HG02885 (cell line): ENCODE data around the gene CELF4.

ENCODE experiments used
- ATAC-seq: cut with Tn5 transposase; IDR thresholded peaks from one replicate; pipeline ENCODE4 v1.9.1; 2021; ENCODE audit warnings: mild to moderate bottlenecking; ENCODE audit not compliant: unreplicated experiment, poor library complexity

CELF4 gene

GRCh38 chr18:37400802-37401201 lies 164.8 kb downstream of the CELF4 start:
- no peak for ATAC-seq

GRCh38 chr18:37398248-37398920 lies 167.2 kb downstream of the CELF4 start:
- ATAC-seq = no peak

DNA sequence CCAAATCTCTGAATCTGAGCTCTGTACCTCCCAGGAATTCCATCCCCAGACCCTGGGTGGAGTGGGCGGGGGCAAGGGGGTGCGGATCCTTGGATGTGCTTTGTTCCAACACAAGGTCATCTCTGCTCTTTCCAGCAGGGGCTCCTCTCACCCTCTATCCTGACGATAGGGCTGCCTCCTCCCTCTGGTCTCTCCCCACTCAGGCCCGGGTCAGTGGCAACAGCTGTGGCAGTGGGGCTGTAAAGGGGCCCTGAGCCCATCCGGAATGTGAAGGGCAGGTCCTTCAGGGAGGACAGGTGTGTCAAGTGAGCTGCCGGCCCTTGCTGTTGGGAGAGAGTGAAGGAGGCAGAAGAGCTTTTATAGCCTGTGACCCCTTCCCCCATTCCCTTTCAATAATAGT lies 167.8 kb downstream of the CELF4 start:
- no peak for ATAC-seq

DNA sequence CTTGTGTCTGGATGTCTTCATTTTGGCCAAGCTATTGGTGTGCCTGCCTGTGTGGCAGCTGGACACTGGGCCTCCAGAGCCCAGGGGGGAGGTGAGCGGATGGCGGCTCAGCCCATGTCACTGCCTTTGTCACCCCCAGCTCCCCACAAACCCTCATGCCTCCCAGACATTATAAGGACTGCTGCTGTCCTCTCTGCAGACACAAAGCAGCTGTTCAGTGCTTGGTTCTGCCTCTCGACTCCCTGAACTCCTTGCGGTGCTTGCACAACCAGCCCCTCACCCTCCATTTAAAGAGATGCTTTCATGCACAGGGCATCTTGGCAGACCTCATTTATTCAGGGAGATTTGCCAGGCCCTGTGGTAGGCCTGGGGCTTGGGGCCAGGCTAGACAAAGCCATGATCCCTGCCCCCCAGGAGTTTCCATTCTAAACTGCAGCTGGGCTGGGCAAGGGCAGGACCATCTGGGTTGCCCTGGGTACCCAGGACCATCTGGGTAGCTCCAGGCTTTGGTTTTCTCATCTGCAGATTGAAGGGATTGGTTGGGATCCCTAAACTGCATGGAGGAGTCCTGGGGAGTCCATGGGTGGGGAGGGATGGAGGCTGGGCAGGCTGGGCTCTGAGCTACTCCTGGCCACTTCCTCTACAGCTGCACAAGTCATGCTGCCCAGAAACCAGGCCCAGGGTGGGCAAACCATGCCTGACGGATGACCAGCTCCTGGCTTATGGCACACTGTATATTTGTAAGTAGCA lies 168.5 kb downstream of the CELF4 start:
- ATAC-seq = no peak

GRCh38 chr18:37395631-37396030 lies 170.0 kb downstream of the CELF4 start:
- no peak for ATAC-seq

DNA sequence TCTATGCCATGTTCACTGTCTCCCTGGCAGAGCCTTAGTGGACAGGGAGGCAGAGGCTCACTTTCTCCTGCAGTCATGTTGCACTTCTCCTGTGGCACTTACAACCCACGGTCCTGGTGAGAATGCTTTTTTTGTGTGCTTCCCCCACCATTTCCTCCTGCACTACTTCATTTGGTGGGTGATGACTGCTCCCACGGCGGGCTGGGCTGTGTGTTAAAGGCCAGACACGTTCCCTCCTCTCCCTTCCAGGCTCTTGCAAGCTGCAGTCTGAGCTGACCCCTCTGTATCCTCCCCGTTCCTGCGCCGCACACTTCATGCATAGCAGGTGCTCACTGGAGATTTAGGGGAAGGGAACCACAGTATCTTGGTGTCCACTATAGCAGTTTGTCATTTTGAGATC lies 170.5 kb downstream of the CELF4 start:
- no peak for ATAC-seq

- ATAC-seq = no peak
These were observed 171.0 kb downstream of the CELF4 start for GRCh38 chr18:37394610-37394965.

- ATAC-seq = peak; percentile 47
These were observed 171.5 kb downstream of the CELF4 start for GRCh38 chr18:37393945-37394609.

- ATAC-seq = no peak
These were observed 172.3 kb downstream of the CELF4 start for GRCh38 chr18:37393221-37393827.

GRCh38 chr18:37392648-37393047 lies 172.9 kb downstream of the CELF4 start:
- ATAC-seq = no peak

DNA sequence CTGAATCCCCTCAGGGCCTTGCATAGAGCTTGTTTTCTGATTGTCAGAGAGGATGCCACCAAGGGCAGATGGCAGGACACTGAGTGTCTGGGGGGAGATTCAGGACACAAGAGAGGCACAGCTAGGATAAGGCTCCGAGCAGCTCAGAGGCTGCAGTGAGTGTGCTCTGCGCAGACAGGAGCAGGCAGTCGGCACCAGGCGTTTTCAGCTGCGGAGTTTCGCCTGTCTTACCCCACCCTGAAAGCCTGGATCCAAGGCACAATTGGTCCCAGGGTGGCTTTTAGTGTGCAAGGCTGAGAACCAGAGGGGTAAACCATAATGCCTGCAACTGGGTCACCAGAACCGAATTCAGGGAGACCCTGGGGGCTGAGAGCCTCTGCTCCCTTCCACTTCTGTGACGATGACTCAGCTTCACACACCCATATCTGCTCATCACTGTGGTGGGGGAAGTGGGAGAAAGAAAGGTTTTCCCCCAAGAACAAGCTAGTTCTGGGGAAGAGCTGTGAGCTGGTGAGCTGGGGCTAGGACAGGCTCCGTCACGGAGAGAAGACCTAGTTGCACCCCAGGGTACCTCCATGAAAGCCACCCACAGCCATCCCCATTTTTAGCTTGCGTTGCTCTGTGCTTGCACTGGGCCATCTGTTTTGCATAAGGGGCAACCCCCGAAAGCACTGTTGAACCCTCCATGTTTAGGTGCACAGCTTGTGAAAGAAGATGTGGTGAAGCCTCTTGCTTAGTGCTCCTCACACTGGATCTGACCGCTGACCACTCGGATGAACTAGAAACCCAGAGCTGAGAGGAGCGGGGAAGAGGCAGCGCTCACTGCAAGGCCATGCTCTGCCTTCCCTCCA lies 173.7 kb downstream of the CELF4 start:
- ATAC-seq = peak; percentile 76

DNA sequence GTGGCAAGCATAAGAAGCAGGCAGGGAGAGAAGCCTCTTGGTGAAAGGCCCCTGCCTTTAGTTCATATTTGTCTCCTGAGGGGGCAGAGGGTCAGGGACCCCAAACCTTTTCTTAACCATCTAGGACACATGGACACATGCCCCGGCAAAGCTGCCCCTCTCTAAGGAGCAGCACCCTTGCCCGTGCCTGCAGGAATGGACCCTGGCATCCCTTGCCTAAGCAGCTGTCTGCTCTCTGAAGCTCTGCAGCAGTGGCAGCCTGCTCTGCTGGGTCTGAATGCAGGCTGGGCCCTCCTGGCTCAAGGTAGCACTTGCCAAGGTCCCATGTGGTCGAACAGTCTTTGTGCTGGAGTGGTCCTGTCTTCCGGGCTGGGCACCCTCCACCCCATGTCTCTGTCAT lies 174.4 kb downstream of the CELF4 start:
- ATAC-seq = no peak

- ATAC-seq = no peak
These were observed 174.9 kb downstream of the CELF4 start for GRCh38 chr18:37390687-37391086.

DNA sequence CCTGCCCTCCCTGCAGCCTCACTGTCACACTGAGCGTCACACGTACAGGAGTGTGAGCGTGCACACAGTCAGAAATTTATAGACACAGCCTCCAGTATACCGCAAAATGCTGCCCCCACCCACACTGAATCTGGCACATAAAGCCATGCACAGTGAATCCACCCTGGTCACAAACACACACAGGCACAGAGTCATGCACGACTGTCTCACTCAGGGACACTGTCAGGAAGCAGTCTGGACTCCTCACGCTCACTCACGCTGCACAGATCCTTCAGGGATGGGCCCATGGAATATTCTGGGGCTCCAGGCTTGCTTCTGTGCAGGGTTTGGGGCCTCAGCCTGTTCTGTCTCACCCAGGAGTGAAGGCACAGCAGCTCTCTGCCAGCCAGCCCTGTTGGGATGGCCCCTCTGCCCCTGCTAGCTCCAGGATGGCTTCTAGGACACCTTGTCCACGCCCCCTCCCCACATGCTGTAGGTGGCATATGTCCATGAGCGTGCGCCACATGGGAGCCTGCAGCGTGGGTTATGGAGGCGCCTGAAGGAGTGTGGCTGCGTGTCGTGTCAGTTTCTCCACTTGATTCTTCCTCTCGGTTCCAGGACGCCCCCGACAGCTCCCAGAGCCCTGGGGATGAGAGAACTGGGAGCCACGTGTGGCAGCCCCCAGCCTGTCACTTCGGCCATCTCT lies 175.8 kb downstream of the CELF4 start:
- no peak for ATAC-seq

GRCh38 chr18:37389041-37389440 lies 176.6 kb downstream of the CELF4 start:
- no peak for ATAC-seq

DNA sequence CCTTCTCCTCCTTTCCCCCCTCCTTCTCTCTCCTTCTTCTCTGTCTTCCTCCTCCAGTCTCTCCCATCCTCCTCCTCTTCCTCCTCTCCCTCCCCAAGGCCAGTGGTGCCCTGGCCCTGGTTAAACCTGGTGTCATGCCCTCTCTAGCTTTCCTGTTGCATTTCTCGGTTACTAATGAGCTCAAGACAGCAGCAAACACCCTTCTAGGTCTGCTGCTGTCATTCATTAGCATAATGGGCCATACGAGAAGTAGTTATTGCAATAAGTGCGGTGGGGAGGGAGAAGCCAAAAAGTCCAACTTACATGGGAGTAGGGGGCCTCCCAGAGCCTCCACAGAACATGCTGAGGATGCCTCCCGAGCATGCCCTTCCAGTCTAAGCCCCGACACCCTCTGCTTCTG lies 177.2 kb downstream of the CELF4 start:
- ATAC-seq = no peak

GRCh38 chr18:37385846-37386778 lies 179.5 kb downstream of the CELF4 start:
- ATAC-seq = no peak

- ATAC-seq = no peak
These were observed 181.6 kb downstream of the CELF4 start for GRCh38 chr18:37383846-37384595.
